Ovary (tissue), 3 donors: Measurements from ENCODE around the gene PAX1.

ENCODE experiments used
- POLR2A ChIP-seq: fragments of 450-650 bp; IDR thresholded peaks from one replicate; pipeline ENCODE4 v1.6.1; 2017; ENCODE audit warnings: antibody characterized with exemption, mild to moderate bottlenecking, moderate library complexity
- TF ChIP-seq, protein P1 (sequence below), 3 donors: fragments of 450-650 bp in 2 of 3; fragments of 200-600 bp in 1 of 3; IDR thresholded peaks; one replicate each; pipeline versions ENCODE4 v1.5.1 to v1.8.0; 2016 to 2022; ENCODE audit warnings: antibody characterized with exemption in 3 of 3, mild to moderate bottlenecking in 1 of 3
- donor health status: DM: no; HTN: no; CAD: no.

DNA sequence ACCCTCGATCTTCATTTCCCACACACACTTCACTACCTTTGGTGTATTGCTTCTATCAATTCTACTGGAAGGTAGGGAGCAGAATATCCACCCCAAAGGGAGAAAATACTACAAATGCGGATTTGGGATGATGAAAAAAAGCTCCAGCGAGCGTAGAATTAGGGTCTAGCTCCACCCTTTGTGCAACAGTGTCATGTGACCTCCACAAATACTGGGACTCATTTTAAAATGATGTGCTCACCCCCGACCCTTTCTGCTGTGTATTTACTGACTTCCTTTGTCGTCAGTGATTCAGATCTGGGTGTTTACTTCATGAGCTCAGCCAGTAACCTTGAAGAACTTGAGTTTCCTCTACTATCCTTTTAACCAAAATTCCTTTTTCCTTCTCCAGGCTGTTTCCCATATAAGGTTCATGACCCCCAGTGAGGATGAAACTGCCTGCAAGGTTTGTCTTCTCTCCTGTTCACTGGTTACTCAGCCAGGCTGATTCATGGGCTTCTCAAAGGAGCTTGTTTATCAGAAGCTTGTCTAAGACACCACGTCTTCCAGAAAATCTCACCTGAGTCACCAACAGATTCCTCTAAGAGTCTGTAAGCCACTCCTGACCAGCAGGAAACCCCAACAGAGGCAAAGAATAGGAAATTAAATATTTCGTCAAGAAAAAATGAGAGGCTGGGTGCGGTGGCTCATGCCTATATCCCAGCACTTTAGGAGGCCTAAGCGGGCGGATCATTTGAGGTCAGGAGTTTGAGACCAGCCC is 39.6 kb upstream of the PAX1 start:
- TF ChIP-seq, protein P1, sequence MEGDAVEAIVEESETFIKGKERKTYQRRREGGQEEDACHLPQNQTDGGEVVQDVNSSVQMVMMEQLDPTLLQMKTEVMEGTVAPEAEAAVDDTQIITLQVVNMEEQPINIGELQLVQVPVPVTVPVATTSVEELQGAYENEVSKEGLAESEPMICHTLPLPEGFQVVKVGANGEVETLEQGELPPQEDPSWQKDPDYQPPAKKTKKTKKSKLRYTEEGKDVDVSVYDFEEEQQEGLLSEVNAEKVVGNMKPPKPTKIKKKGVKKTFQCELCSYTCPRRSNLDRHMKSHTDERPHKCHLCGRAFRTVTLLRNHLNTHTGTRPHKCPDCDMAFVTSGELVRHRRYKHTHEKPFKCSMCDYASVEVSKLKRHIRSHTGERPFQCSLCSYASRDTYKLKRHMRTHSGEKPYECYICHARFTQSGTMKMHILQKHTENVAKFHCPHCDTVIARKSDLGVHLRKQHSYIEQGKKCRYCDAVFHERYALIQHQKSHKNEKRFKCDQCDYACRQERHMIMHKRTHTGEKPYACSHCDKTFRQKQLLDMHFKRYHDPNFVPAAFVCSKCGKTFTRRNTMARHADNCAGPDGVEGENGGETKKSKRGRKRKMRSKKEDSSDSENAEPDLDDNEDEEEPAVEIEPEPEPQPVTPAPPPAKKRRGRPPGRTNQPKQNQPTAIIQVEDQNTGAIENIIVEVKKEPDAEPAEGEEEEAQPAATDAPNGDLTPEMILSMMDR (IDR thresholded peaks at IDR 0.05) = no peak
- TF ChIP-seq POLR2A = no peak
